Neural progenitor cell (in vitro differentiated cells): ENCODE measurements around the gene CGA.

ENCODE experiments used
- EZH2 ChIP-seq: fragments of 200-600 bp; sonication (generic); IDR thresholded peaks from 2 replicates; pipeline ENCODE4 v1.6.1; 2017; ENCODE audit warnings: antibody characterized with exemption, mild to moderate bottlenecking, moderate library complexity
- TF ChIP-seq, protein P1 (sequence below): fragments of 200-600 bp; sonication (generic); IDR thresholded peaks from 2 replicates; pipeline ENCODE4 v1.5.1; 2017; ENCODE audit warnings: antibody characterized with exemption, mild to moderate bottlenecking

GRCh38 chr6:87122477-87122876 lies 27.6 kb upstream of the CGA start:
- TF ChIP-seq, protein P1, sequence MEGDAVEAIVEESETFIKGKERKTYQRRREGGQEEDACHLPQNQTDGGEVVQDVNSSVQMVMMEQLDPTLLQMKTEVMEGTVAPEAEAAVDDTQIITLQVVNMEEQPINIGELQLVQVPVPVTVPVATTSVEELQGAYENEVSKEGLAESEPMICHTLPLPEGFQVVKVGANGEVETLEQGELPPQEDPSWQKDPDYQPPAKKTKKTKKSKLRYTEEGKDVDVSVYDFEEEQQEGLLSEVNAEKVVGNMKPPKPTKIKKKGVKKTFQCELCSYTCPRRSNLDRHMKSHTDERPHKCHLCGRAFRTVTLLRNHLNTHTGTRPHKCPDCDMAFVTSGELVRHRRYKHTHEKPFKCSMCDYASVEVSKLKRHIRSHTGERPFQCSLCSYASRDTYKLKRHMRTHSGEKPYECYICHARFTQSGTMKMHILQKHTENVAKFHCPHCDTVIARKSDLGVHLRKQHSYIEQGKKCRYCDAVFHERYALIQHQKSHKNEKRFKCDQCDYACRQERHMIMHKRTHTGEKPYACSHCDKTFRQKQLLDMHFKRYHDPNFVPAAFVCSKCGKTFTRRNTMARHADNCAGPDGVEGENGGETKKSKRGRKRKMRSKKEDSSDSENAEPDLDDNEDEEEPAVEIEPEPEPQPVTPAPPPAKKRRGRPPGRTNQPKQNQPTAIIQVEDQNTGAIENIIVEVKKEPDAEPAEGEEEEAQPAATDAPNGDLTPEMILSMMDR: no peak
- TF ChIP-seq EZH2: no peak
